ENCODE data around the gene CIROP. TPM values are rescaled to one million over a fixed set of nuclear protein-coding genes. Genes with fewer than 3 reads are reported as not detected.

The CIROP gene
- total RNA-seq, 1 experiment from 2014 or later, result not detected

GRCh38 chr14:23051141-23052057, 53.4 kb downstream of the CIROP start:
- no peaks in the 10 kb centered on the region for H3K36me3 Mint-ChIP-seq (ENCODE audit: insufficient read depth, unreplicated experiment)
- intact Hi-C loops (cut with micrococcal nuclease), result no loop called here

More at GRCh38 chr14:23051141-23052057, 53.4 kb downstream of the CIROP start:
- POLR2A ChIA-PET, result interaction anchor here (0.7 to 1.0 kb wide), 2 partner anchors 44 to 95 kb away, joined by 4 to 6 read pairs; partner anchors contain the start of genes ACIN1, C14orf119 and HAUS4
- no peak for TF ChIP-seq CTCF (IDR thresholded peaks at IDR 0.05; ENCODE audit: unreplicated experiment)
- no peak overlapping the region for H3K4me3 Mint-ChIP-seq (ENCODE audit: unreplicated experiment)
- peaks cover 8% of the 10 kb centered on the region for H3K4me1 Mint-ChIP-seq (ENCODE audit: insufficient read depth, unreplicated experiment)
- BruUV-seq (replicated peaks), result no TSS peak
- DNase-seq (ENCODE audit: unreplicated experiment), result no peak
- H3K9me3 Mint-ChIP-seq (ENCODE audit: unreplicated experiment), result no peaks in the 10 kb centered on the region
- no peak overlapping the region for H3K27ac Mint-ChIP-seq (ENCODE audit: low read depth, unreplicated experiment)
- no peaks in the 10 kb centered on the region for H3K27me3 Mint-ChIP-seq (ENCODE audit: insufficient read depth, unreplicated experiment)
- CTCF ChIA-PET, result interaction anchor here (0.9 to 2.3 kb wide), 3 partner anchors 18 to 65 kb away, joined by 3 to 17 read pairs (median 3); no protein-coding TSS in a partner anchor

Other genes with a start within 250 kb of the CIROP start
- 71.0 and 83.1 TPM in 2 replicates for gene LRP10, start 233.2 kb downstream of the CIROP start, total RNA-seq (2022)
- gene REM2, start 221.8 kb downstream of the CIROP start, total RNA-seq (2022), result 0.26 and 0.47 TPM in 2 replicates
- 57.6 and 60.6 TPM in 2 replicates for gene RBM23, start 185.8 kb downstream of the CIROP start, total RNA-seq (2022)
- 175 and 201 TPM in 2 replicates for gene PRMT5, start 175.6 kb downstream of the CIROP start, total RNA-seq (2022)
- gene HAUS4, start 147.9 kb downstream of the CIROP start, total RNA-seq (2022), result 39.0 and 44.4 TPM in 2 replicates
- gene AJUBA, start 122.4 kb downstream of the CIROP start, total RNA-seq (2022), result 82.1 and 138 TPM in 2 replicates
- 6.1 and 7.1 TPM in 2 replicates for gene C14orf93, start 94.8 kb downstream of the CIROP start, total RNA-seq (2022)
- gene PSMB5, start 70.1 kb downstream of the CIROP start, total RNA-seq (2022), result 162 and 173 TPM in 2 replicates
- not detected in 2 replicates for gene PSMB11, start 62.8 kb downstream of the CIROP start, total RNA-seq (2022)
- 2.6 and 4.9 TPM in 2 replicates for gene CDH24, start 47.5 kb downstream of the CIROP start, total RNA-seq (2022)
- 197 and 213 TPM in 2 replicates for gene ACIN1, start 9.9 kb downstream of the CIROP start, total RNA-seq (2022)
- 39.6 and 54.8 TPM in 2 replicates for gene C14orf119, start 9.5 kb downstream of the CIROP start, total RNA-seq (2022)
- gene CEBPE, start 14.3 kb upstream of the CIROP start, total RNA-seq (2022), result not detected in 2 replicates
- 1.5 and 2.4 TPM in 2 replicates for gene SLC7A8, start 78.7 kb upstream of the CIROP start, total RNA-seq (2022)
- not detected in 2 replicates for gene RNF212B, start 132.9 kb upstream of the CIROP start, total RNA-seq (2022)
- gene HOMEZ, start 181.1 kb upstream of the CIROP start, total RNA-seq (2022), result 6.6 and 9.3 TPM in 2 replicates
- gene PPP1R3E, start 197.9 kb upstream of the CIROP start, total RNA-seq (2022), result 7.2 and 7.8 TPM in 2 replicates
- 41.2 and 42.5 TPM in 2 replicates for gene BCL2L2, start 201.8 kb upstream of the CIROP start, total RNA-seq (2022)
- gene PABPN1, start 216.5 kb upstream of the CIROP start, total RNA-seq (2022), result 153 and 167 TPM in 2 replicates
- not detected in 2 replicates for gene SLC22A17, start 247.9 kb upstream of the CIROP start, total RNA-seq (2022)